Neuronal stem cell (in vitro differentiated cells): ENCODE measurements around the gene RPS19.

Experiments used
- DNase-seq: peaks from one replicate; pipeline ENCODE4 v3.0.0-alpha.2; 2013; ENCODE audit warnings: low spot score
- H2AFZ ChIP-seq: one replicate; pipeline ENCODE4 v1.6.1; 2013; ENCODE audit warnings: mild to moderate bottlenecking, low read length, inconsistent platforms
- H2AK5ac ChIP-seq: 2 replicates; pipeline ENCODE4 v1.6.1; 2013; ENCODE audit warnings: low read depth, mild to moderate bottlenecking, inconsistent platforms, low read length, moderate library complexity, mixed read lengths
- H2BK120ac ChIP-seq: 2 replicates; pipeline ENCODE4 v1.6.1; 2013; ENCODE audit warnings: low read depth, mild to moderate bottlenecking, inconsistent platforms, low read length, moderate library complexity, mixed read lengths
- H2BK12ac ChIP-seq: one replicate; pipeline ENCODE4 v1.6.1; 2013; ENCODE audit warnings: low read length, inconsistent platforms
- H2BK15ac ChIP-seq: 2 replicates; pipeline ENCODE4 v1.6.1; 2013; ENCODE audit warnings: mild to moderate bottlenecking, low read length, inconsistent platforms, mixed read lengths
- H2BK5ac ChIP-seq: one replicate; pipeline ENCODE4 v1.6.1; 2013; ENCODE audit warnings: inconsistent platforms, mild to moderate bottlenecking, low read length, moderate library complexity
- H3K14ac ChIP-seq: one replicate; pipeline ENCODE4 v1.6.1; 2013; ENCODE audit warnings: low read length, inconsistent platforms
- H3K18ac ChIP-seq: 2 replicates; pipeline ENCODE4 v1.6.1; 2013; ENCODE audit warnings: low read length, inconsistent platforms
- H3K23ac ChIP-seq: 2 replicates; pipeline ENCODE4 v1.6.1; 2013; ENCODE audit warnings: low read depth, mild to moderate bottlenecking, mixed read lengths, low read length, inconsistent platforms; ENCODE audit not compliant: poor library complexity
- H3K27ac ChIP-seq: replicated peaks from 3 replicates; pipeline ENCODE4 v1.5.1; 2013; ENCODE audit warnings: low read length, inconsistent platforms
- H3K27me3 ChIP-seq, 3 experiments: 2 replicates each; pipeline ENCODE4 v1.6.1; 2013; ENCODE audit warnings: low read length in 3 of 3, mild to moderate bottlenecking in 2 of 3, inconsistent platforms in 1 of 3, low read depth in 1 of 3, mixed read lengths in 1 of 3, moderate library complexity in 1 of 3; ENCODE audit not compliant: control insufficient read depth in 3 of 3, insufficient read depth in 3 of 3
- H3K36me3 ChIP-seq, 2 donors: replicated peaks in 1 of 2; 2 replicates each; pipeline ENCODE4 v1.6.1; 2013; ENCODE audit warnings: low read length in 2 of 2; ENCODE audit not compliant: control insufficient read depth in 2 of 2, insufficient read depth in 2 of 2
- H3K4ac ChIP-seq: 2 replicates; pipeline ENCODE4 v1.6.1; 2013; ENCODE audit warnings: inconsistent platforms, mild to moderate bottlenecking, low read length, moderate library complexity
- H3K4me1 ChIP-seq, 2 donors: 1 replicate in 1 of 2; 2 replicates in 1 of 2; pipeline ENCODE4 v1.6.1; 2013; ENCODE audit warnings: low read length in 2 of 2, low read depth in 1 of 2; ENCODE audit not compliant: control insufficient read depth in 2 of 2, insufficient read depth in 1 of 2
- H3K4me2 ChIP-seq: one replicate; pipeline ENCODE4 v1.6.1; 2013; ENCODE audit warnings: mild to moderate bottlenecking, low read length, inconsistent platforms; ENCODE audit not compliant: insufficient read depth, poor library complexity, severe bottlenecking
- H3K4me3 ChIP-seq, 2 donors: 2 replicates each; pipeline ENCODE4 v1.5.1; 2013; ENCODE audit warnings: low read length in 2 of 2, mild to moderate bottlenecking in 2 of 2, inconsistent platforms in 1 of 2, moderate library complexity in 1 of 2
- H3K79me1 ChIP-seq: one replicate; pipeline ENCODE4 v1.6.1; 2013; ENCODE audit warnings: low read depth, mild to moderate bottlenecking, inconsistent platforms, low read length, moderate library complexity
- H3K9ac ChIP-seq: one replicate; pipeline ENCODE4 v1.6.1; 2013; ENCODE audit warnings: mild to moderate bottlenecking, low read depth, low read length, inconsistent platforms; ENCODE audit not compliant: poor library complexity
- H3K9me3 ChIP-seq, 2 donors: replicated peaks in 1 of 2; 2 replicates each; pipeline versions ENCODE3 to v1.6.1; 2013; ENCODE audit warnings: low read length in 2 of 2, mild to moderate bottlenecking in 2 of 2, inconsistent platforms in 1 of 2, low read depth in 1 of 2, mixed read lengths in 1 of 2, moderate library complexity in 1 of 2; ENCODE audit not compliant: control insufficient read depth in 2 of 2, insufficient read depth in 1 of 2
- H4K8ac ChIP-seq: one replicate; pipeline ENCODE4 v1.6.1; 2013; ENCODE audit warnings: low read depth, mild to moderate bottlenecking, inconsistent platforms, low read length, moderate library complexity
- H4K91ac ChIP-seq: one replicate; pipeline ENCODE4 v1.6.1; 2013; ENCODE audit warnings: low read length, low read depth, mild to moderate bottlenecking, inconsistent platforms; ENCODE audit not compliant: poor library complexity
- WGBS, 2 donors: extraction: QIAGEN DNeasy Blood & Tissue Kit; methylation state at CpG; one replicate each; pipeline ENCODE4 v1.1.7; 2013; ENCODE audit warnings: missing lambda C conversion rate in 2 of 2, mixed read lengths in 1 of 2; ENCODE audit not compliant: insufficient read length in 2 of 2, insufficient replicate concordance in 1 of 2; ENCODE audit errors: extremely low coverage in 2 of 2; 5-methylcytosine and 5-hydroxymethylcytosine counted together

RPS19 gene

GRCh38 chr19:41837981-41838708, 21.9 kb upstream of the RPS19 start:
- no peaks in the 10 kb centered on the region for H3K9me3 ChIP-seq
- H2BK5ac ChIP-seq: no peak overlapping the region
- H2AFZ ChIP-seq: no peak overlapping the region
- H3K36me3 ChIP-seq: no peaks in the 10 kb centered on the region
- DNase-seq: no peak
- H4K91ac ChIP-seq: no peak overlapping the region
- no peak overlapping the region for H3K18ac ChIP-seq
- H2BK12ac ChIP-seq: no peak overlapping the region
- H3K27me3 ChIP-seq: peaks cover 0 to 26% (median 0%) of the 10 kb centered on the region in 3 experiments
- H3K14ac ChIP-seq: no peak overlapping the region
- no peak overlapping the region for H2AK5ac ChIP-seq
- no peak overlapping the region for H3K4me2 ChIP-seq
- no peak overlapping the region for H3K4ac ChIP-seq
- H2BK15ac ChIP-seq: no peak overlapping the region
- H3K79me1 ChIP-seq: no peaks in the 10 kb centered on the region
- no peak overlapping the region for H3K23ac ChIP-seq
- H3K9ac ChIP-seq: no peak overlapping the region
- no peak overlapping the region for H4K8ac ChIP-seq
- H3K4me1 ChIP-seq: no peaks in the 10 kb centered on the region
- H2BK120ac ChIP-seq: no peak overlapping the region
- whole genome bisulfite sequencing, 2 donors: no CpG with 5 or more reads among the region's 13 CpGs
- no peak overlapping the region for H3K4me3 ChIP-seq
- H3K27ac ChIP-seq: no peak overlapping the region

- H2AFZ ChIP-seq: no peak overlapping the region
- H3K14ac ChIP-seq: no peak overlapping the region
- H3K27ac ChIP-seq: no peak overlapping the region
- no peak overlapping the region for H3K23ac ChIP-seq
- peaks cover 0 to 26% (median 0%) of the 10 kb centered on the region in 3 experiments for H3K27me3 ChIP-seq
- no peak overlapping the region for H3K9ac ChIP-seq
- H3K4me2 ChIP-seq: no peak overlapping the region
- H3K36me3 ChIP-seq: no peaks in the 10 kb centered on the region
- no peak overlapping the region for H2AK5ac ChIP-seq
- H3K18ac ChIP-seq: no peak overlapping the region
- no peak overlapping the region for H2BK120ac ChIP-seq
- no peak overlapping the region for H4K91ac ChIP-seq
- no CpG with 5 or more reads among the region's 2 CpGs for WGBS, 2 donors
- no peak overlapping the region for H2BK5ac ChIP-seq
- no peak overlapping the region for H3K4ac ChIP-seq
- no peak for DNase-seq
- H3K4me1 ChIP-seq: no peaks in the 10 kb centered on the region
- no peak overlapping the region for H3K4me3 ChIP-seq
- no peak overlapping the region for H4K8ac ChIP-seq
- H2BK15ac ChIP-seq: no peak overlapping the region
- no peak overlapping the region for H2BK12ac ChIP-seq
- no peaks in the 10 kb centered on the region for H3K9me3 ChIP-seq
- H3K79me1 ChIP-seq: no peaks in the 10 kb centered on the region
Observed at GRCh38 chr19:41839211-41839610, 20.8 kb upstream of the RPS19 start.

GRCh38 chr19:41843371-41843770, 16.7 kb upstream of the RPS19 start:
- no peak overlapping the region for H3K14ac ChIP-seq
- no peak overlapping the region for H2BK12ac ChIP-seq
- H3K79me1 ChIP-seq: no peaks in the 10 kb centered on the region
- no peak overlapping the region for H3K27ac ChIP-seq
- peaks cover 0 to 17% (median 0%) of the 10 kb centered on the region in 3 experiments for H3K27me3 ChIP-seq
- no peaks in the 10 kb centered on the region for H3K9me3 ChIP-seq
- no peak overlapping the region for H3K9ac ChIP-seq
- H4K91ac ChIP-seq: no peak overlapping the region
- H2BK120ac ChIP-seq: no peak overlapping the region
- H2BK15ac ChIP-seq: no peak overlapping the region
- no peak overlapping the region for H2BK5ac ChIP-seq
- H2AFZ ChIP-seq: no peak overlapping the region
- no peak overlapping the region for H3K4me2 ChIP-seq
- no peaks in the 10 kb centered on the region for H3K36me3 ChIP-seq
- DNase-seq: no peak
- H2AK5ac ChIP-seq: no peak overlapping the region
- H3K4ac ChIP-seq: no peak overlapping the region
- no peaks in the 10 kb centered on the region for H3K4me1 ChIP-seq
- no peak overlapping the region for H3K18ac ChIP-seq
- H4K8ac ChIP-seq: no peak overlapping the region
- no CpG with 5 or more reads among the region's 7 CpGs for WGBS, 2 donors
- H3K4me3 ChIP-seq: no peak overlapping the region
- H3K23ac ChIP-seq: no peak overlapping the region

- no peak within 1 kb of the TSS for H4K91ac ChIP-seq
- H3K9ac ChIP-seq: no peak within 1 kb of the TSS
- H4K8ac ChIP-seq: no peak within 1 kb of the TSS
- no peak within 1 kb of the TSS for H3K18ac ChIP-seq
- no peak within 1 kb of the TSS for H3K4ac ChIP-seq
- no peak within 1 kb of the TSS for H3K23ac ChIP-seq
- no peak within 1 kb of the TSS for H3K4me2 ChIP-seq
- H2BK120ac ChIP-seq: no peak within 1 kb of the TSS
- H2BK12ac ChIP-seq: no peak within 1 kb of the TSS
- no peak within 1 kb of the TSS for H3K4me3 ChIP-seq
- no peak within 1 kb of the TSS for H2AK5ac ChIP-seq
- no peaks in the 10 kb centered on the region for H3K4me1 ChIP-seq
- H2BK5ac ChIP-seq: no peak within 1 kb of the TSS
- no peaks in the 10 kb centered on the region for H3K9me3 ChIP-seq
- H3K27me3 ChIP-seq: peaks cover 0 to 19% (median 0%) of the 10 kb centered on the region in 3 experiments
- H2AFZ ChIP-seq: no peak within 1 kb of the TSS
- no CpG with 5 or more reads among the region's 30 CpGs for WGBS, 2 donors
- no peak for DNase-seq
- no peak within 1 kb of the TSS for H3K27ac ChIP-seq
- H3K79me1 ChIP-seq: no peaks in the 10 kb centered on the region
- no peak within 1 kb of the TSS for H2BK15ac ChIP-seq
- H3K14ac ChIP-seq: no peak within 1 kb of the TSS
- H3K36me3 ChIP-seq: no peaks in the 10 kb centered on the region
Observed at GRCh38 chr19:41844601-41845000, 15.5 kb upstream of the RPS19 start, which contains the start of gene LYPD4. Gene LYPD4, minus strand, starts transcription at chr19:41844683. Its CDS starts 5,398 bp downstream, at chr19:41839285.
